Breast epithelium (tissue), 4 donors: Measurements from ENCODE around the gene SPRY1. TPM values are rescaled to one million over a fixed set of nuclear protein-coding genes. Genes with fewer than 3 reads are reported as not detected.
A peak's percentile ranks its signal among the peaks of the same experiment; 100 is the strongest.

Experiments used
- DNase-seq, 2 donors: peaks; one replicate each; pipeline ENCODE4 v3.0.0-alpha.2; 2019; ENCODE audit warnings: low spot score in 2 of 2
- H3K27ac ChIP-seq, 2 donors: fragments of 200-600 bp; sonication (generic) in 1 of 2; one replicate each; pipeline ENCODE4 v1.5.1; 2016 to 2019; ENCODE audit warnings: mild to moderate bottlenecking in 1 of 2
- H3K27me3 ChIP-seq, 2 donors: fragments of 200-600 bp; sonication (generic) in 1 of 2; one replicate each; pipeline versions ENCODE4 v1.5.1 to v1.6.0; 2017 to 2019; ENCODE audit warnings: control low read depth in 1 of 2, mild to moderate bottlenecking in 1 of 2
- H3K36me3 ChIP-seq: fragments of 200-600 bp; one replicate; pipeline ENCODE4 v1.5.1; 2019
- H3K4me1 ChIP-seq, 2 donors: fragments of 200-600 bp; sonication (generic); one replicate each; pipeline ENCODE4 v1.5.1; 2016 to 2019; ENCODE audit warnings: control low read depth in 1 of 2
- H3K4me3 ChIP-seq, 3 donors: fragments of 200-600 bp; sonication (generic); 1 replicate in 2 of 3; 2 replicates in 1 of 3; pipeline ENCODE4 v1.5.1; 2016 to 2019; ENCODE audit warnings: mild to moderate bottlenecking in 3 of 3, moderate library complexity in 2 of 3
- H3K9me3 ChIP-seq, 2 donors: fragments of 200-600 bp; sonication (generic) in 1 of 2; one replicate each; pipeline ENCODE4 v1.5.1; 2016 to 2019; ENCODE audit warnings: control low read depth in 1 of 2
- CTCF ChIP-seq, 3 donors: fragments of 450-650 bp; IDR thresholded peaks; one replicate each; pipeline ENCODE4 v1.5.1; 2016 to 2017; ENCODE audit warnings: antibody characterized with exemption in 3 of 3, mild to moderate bottlenecking in 3 of 3, moderate library complexity in 3 of 3
- POLR2A ChIP-seq: fragments of 450-650 bp; IDR thresholded peaks from one replicate; pipeline ENCODE4 v1.6.1; 2016; ENCODE audit warnings: antibody characterized with exemption, mild to moderate bottlenecking, moderate library complexity
- POLR2AphosphoS5 ChIP-seq, 3 donors: sonication (generic); formaldehyde crosslinking; IDR thresholded peaks; one replicate each; pipeline ENCODE4 v1.6.1; 2017; ENCODE audit warnings: antibody characterized with exemption in 3 of 3
- intact Hi-C: fragments of 100-400 bp; cut with DNase I; formaldehyde crosslinking; loops from one replicate; pipeline ENCODE4 v1.15.1; 2023; ENCODE audit warnings: low total_unique reads
- total RNA-seq, 3 donors: library from RNA; depleted of rRNA; stranded (reverse); fragments of >200 nt; gene quantifications; one replicate each; pipeline ENCODE4 v1.1.0, GENCODE V29; 2016

SPRY1 gene
- total RNA-seq, 3 donors from 2014 or later: 82.1 to 233 (median 103) TPM

DNA sequence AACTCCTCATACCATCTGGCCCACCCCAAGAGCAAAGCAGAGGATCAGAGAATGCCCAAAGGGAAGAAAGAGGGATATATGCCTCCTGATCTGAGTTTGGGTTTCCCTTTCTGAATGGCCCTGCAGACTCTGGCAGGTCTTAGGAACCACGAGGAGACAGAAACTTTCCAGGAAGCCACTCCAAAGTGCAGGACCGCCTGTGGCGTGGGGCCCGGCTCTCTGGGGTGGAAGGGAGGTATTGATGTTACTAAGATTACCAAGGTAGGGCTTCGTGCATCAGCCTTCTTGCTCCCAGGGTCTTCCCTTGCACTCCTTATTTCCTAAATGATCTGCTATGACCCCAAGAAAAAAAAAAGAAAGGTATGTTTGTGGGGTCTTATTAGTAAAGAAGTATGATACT, 41.9 kb upstream of the SPRY1 start:
- H3K27me3 ChIP-seq: no peaks in the 10 kb centered on the region
- intact Hi-C loops: no loop called here
- peak overlapping the region in 1 of 2 donors; percentile 85 for H3K27ac ChIP-seq
- no peak overlapping the region for H3K4me3 ChIP-seq
- TF ChIP-seq CTCF (IDR thresholded peaks at IDR 0.05) (no peak), POLR2AphosphoS5 (IDR thresholded peaks at IDR 0.05) (no peak), POLR2A (no peak)
- H3K36me3 ChIP-seq: no peaks in the 10 kb centered on the region
- H3K4me1 ChIP-seq: no peaks in the 10 kb centered on the region
- H3K9me3 ChIP-seq: no peaks in the 10 kb centered on the region
- no peak for DNase-seq

DNA sequence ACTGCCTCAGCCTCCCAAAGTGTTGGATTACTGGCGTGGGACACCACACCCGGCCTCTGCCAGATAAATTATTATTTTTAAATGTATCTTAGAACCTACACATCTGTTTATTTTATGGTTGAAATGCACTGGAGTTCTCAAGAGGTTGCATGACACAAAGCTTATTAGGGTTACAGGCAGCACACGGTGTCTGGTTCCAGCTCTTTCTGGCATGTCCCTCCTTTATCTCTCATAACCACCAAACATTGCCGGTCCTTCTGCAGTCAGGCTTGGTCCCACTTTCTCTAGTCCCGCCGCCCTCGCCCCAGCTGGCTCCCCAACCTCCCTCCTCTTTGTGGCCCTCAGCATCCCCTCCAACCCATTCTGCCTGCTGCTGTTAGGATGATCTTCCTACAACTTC, 39.7 kb upstream of the SPRY1 start:
- Histone ChIP-seq H3K27ac (no peak overlapping the region), H3K9me3 (peaks cover 0 to 1% of the 10 kb centered on the region in 2 donors), H3K27me3 (no peaks in the 10 kb centered on the region), H3K4me1 (no peaks in the 10 kb centered on the region), H3K36me3 (no peaks in the 10 kb centered on the region), H3K4me3 (no peak overlapping the region)
- TF ChIP-seq POLR2AphosphoS5 (IDR thresholded peaks at IDR 0.05) (no peak), POLR2A (no peak), CTCF (IDR thresholded peaks at IDR 0.05) (no peak)
- DNase-seq: no peak
- intact Hi-C loops: no loop called here

DNA sequence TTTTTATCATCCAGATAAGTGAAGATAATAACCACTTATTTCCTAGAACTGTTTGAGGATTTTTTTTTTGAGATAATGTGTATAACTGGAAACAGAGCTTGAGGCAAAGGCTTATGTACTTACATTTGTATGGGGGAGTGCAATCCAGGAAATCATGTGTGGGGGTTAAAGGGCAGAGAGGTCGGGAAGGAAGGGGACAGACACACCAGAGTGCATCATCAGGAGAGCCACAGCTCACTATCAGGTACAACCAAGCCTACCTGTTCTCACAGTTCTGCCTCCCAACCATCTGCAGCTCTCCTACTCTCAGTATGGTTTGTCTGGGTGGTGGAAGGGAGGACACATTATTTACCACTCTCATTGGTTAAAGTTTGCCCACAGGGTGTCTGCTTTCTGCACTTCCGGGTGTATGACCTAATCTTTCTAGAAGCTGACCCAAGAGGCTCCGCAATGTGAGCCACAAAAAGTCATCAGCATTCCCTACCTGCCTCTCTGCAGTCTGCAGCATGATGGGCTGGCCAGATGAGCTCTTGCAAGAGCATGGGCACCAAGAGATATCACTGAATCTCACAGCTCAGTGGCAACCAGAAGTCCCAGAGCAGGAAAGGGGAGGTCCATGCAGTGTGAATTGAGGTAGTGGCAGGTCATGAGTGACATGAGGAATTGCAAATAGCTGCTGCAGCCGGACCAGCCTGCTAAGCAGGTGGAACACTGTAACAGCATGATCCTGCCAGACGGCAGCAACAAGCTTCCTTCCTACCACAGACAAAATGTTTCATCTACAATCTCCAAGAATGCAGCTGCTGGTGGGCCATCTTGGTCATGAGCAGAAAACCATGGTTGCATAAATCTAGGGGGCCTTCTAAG, 36.9 kb upstream of the SPRY1 start:
- Histone ChIP-seq H3K27ac (no peak overlapping the region), H3K4me1 (no peaks in the 10 kb centered on the region), H3K4me3 (no peak overlapping the region), H3K36me3 (no peaks in the 10 kb centered on the region), H3K9me3 (peaks cover 0 to 8% of the 10 kb centered on the region in 2 donors), H3K27me3 (no peaks in the 10 kb centered on the region)
- no peak for TF ChIP-seq CTCF (IDR thresholded peaks at IDR 0.05)
- no peak for DNase-seq
- intact Hi-C loops: loop anchor here (1.0 kb wide), 1 partner anchor 30 kb away; no protein-coding TSS in a partner anchor

GRCh38 chr4:123361195-123361861, 35.3 kb upstream of the SPRY1 start:
- Histone ChIP-seq H3K27me3 (no peaks in the 10 kb centered on the region), H3K36me3 (no peaks in the 10 kb centered on the region), H3K4me3 (no peak overlapping the region), H3K4me1 (no peaks in the 10 kb centered on the region), H3K27ac (peak overlapping the region in 1 of 2 donors; percentile 74), H3K9me3 (peaks cover 0 to 8% of the 10 kb centered on the region in 2 donors)
- no peak for DNase-seq
- intact Hi-C loops: no loop called here
- no peak for TF ChIP-seq CTCF (IDR thresholded peaks at IDR 0.05)

GRCh38 chr4:123362103-123362502, 34.5 kb upstream of the SPRY1 start:
- TF ChIP-seq POLR2AphosphoS5 (IDR thresholded peaks at IDR 0.05): no peak
- TF ChIP-seq CTCF (IDR thresholded peaks at IDR 0.05): no peak
- TF ChIP-seq POLR2A: no peak
- H3K27ac ChIP-seq: peak overlapping the region in 1 of 2 donors; percentile 38
- no peak overlapping the region for H3K4me3 ChIP-seq
- peaks cover 0 to 8% of the 10 kb centered on the region in 2 donors for H3K9me3 ChIP-seq
- H3K27me3 ChIP-seq: no peaks in the 10 kb centered on the region
- no peak for DNase-seq
- intact Hi-C loops: no loop called here
- no peaks in the 10 kb centered on the region for H3K36me3 ChIP-seq
- no peaks in the 10 kb centered on the region for H3K4me1 ChIP-seq
